ENCODE results near the gene RGL1.

DNA sequence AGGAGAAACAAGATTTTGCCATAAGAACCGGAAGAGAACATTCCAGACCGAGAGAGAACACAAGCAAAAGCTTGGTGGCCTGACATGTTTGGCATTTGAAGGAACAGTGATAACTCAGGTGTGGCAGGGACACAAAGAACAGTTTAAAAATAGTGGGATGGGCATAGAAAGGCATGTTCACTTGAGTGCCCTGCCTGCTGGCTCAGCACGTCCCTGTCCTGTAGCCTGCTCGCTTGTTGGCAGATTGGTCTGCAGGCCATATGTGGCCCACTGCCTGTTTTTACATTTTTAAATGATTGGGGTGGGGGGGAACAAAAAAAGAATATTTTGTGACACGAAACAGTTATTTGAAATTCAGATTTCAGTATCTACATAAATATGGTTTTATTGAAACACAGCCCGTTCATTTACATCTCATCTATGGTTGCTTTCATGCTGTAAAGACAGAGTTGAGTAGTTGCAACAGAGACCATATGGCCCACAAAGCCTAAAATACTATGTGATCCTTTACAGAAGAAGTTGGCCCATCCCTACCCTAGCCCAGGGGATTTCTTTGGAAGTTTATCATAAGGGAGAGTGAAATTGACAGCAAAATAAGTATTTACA is 100.7 kb downstream of the RGL1 start:
- TF ChIP-seq, protein P1, sequence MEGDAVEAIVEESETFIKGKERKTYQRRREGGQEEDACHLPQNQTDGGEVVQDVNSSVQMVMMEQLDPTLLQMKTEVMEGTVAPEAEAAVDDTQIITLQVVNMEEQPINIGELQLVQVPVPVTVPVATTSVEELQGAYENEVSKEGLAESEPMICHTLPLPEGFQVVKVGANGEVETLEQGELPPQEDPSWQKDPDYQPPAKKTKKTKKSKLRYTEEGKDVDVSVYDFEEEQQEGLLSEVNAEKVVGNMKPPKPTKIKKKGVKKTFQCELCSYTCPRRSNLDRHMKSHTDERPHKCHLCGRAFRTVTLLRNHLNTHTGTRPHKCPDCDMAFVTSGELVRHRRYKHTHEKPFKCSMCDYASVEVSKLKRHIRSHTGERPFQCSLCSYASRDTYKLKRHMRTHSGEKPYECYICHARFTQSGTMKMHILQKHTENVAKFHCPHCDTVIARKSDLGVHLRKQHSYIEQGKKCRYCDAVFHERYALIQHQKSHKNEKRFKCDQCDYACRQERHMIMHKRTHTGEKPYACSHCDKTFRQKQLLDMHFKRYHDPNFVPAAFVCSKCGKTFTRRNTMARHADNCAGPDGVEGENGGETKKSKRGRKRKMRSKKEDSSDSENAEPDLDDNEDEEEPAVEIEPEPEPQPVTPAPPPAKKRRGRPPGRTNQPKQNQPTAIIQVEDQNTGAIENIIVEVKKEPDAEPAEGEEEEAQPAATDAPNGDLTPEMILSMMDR (IDR thresholded peaks at IDR 0.05), result no peak
- TF ChIP-seq POLR2A (IDR thresholded peaks at IDR 0.05), result no peak
